Measurements from ENCODE around the gene BACH2.
"Not testable (repeated sequence)": the region's sequence is repeated elsewhere in the genome, so short reads cannot be mapped to it uniquely, and the experiment has no call there.

The BACH2 gene

GRCh38 chr6:90149280-90149679 is 147.4 kb downstream of the BACH2 start:
- no peak for DNase-seq

DNA sequence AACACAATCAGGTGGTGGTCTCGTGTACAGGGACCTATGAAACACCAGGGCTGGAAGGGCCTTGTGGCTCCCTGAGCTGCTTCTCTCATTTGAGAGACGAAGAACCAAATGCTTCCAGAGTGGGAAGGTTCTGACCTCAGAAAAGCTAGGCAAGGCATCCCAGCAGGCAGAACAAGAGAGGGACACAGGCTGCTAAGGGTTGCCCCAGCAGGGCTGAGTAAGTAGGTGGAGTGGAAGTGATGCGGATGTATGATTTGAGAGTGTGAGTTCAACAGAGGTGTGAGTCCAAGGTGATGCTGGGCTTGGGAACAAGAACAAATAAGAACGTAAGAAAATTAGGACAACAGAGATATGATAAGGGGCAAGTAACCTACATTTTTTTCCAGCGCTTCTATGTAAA is 147.8 kb downstream of the BACH2 start:
- no peak for DNase-seq

GRCh38 chr6:90146921-90147649 is 149.6 kb downstream of the BACH2 start:
- DNase-seq = no peak

DNA sequence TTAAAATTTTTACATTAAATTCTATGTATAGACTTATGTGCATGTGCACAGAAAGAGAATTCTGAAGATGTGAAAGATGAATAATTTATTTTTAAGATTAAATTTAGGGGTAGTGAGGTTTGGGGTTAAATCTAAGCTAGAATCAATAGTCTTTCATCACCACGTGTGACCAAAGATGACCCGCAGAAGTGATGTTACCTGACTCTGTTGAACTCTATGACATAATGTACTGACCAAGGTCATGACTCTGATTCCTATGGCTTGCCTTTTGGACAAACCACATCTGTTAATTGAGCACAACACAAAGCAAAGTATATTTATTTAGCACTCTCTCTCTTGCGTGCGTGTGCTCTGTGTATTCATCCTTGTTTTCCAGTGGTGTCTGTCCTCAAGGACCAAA is 150.6 kb downstream of the BACH2 start:
- no peak for DNase-seq

DNA sequence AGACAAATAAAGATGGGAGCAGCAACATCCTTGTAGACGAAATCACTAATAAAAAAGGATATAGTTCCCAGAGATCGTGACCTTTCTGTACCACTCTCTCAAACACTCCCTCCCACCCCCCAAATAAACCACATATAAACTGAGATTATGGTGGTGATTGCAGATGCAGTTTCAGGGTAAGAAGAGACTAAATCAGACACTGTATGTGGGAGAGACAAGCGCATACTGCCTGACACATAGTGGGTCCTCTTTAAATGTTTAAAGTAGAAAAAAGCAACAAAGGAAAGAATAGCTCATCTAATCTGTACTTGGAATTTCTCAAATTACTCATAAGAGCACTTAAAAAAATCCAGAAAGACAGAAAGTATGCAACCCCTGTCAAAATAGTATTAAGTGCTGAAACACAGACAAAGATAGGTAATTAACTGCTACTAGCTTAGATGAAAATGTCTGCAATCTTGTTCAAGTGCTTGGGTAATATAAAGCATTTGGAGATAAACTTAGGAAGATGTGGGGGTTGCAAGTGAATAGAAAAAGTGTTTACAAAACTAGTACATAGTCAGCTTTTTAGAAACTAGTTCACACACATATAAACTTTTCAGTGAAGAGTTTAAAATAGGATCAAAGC is 151.6 kb downstream of the BACH2 start:
- DNase-seq = no peak

GRCh38 chr6:90144396-90144795 is 152.2 kb downstream of the BACH2 start:
- no peak for DNase-seq

DNA sequence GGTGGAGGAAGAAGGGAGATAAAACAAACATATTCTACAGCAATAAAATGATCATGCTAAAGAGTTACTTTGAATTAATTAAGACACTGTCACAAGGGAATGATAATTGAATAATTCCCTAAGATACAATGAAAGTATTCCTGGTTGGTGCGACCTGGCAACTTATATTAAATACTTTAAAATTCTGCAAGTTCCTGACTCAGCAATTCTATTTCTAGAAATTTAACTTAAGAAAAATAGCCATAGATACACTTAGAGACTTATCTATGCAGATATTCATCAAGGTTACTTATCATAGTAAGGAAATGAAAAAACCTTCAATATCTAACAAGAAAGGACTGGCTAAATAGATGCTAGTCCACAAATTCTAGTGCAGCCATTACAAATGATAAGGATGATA is 156.0 kb downstream of the BACH2 start:
- no peak for DNase-seq

- no peak for DNase-seq
Measured at GRCh38 chr6:90139272-90139817, 157.3 kb downstream of the BACH2 start.

DNA sequence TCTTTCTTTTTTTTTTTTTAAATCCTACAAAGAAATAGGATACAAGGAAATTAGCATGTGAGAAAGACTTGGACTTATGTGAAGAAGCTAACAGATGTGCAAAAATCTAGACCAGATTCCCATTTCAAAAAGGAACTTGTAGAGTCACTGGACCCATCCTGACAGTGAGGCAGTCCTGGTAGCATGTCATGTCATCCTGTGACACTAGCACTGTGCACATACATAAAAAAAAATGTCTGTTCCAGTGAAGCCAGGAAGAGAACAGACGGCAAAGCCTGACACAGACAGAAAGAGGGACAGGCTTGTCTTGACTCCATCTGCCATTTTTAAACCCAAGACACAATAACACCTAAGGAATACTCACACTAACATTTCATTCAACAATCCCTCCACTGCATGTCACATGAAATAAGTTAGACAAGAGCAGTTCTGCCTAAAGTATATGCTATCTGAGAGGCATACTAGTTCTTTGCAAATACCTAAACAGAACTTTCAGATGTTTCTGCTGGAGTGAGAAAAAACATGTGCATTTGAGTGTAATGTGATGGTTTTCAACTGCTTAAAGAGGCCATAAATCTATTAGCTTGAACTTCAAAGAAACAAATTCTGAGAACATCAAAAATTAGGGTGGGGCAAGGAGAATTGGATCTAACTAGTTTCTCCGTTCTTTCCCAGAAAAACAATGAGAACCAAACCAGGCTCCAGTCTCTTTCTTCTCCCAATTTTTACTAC is 159.6 kb downstream of the BACH2 start:
- DNase-seq = no peak

DNA sequence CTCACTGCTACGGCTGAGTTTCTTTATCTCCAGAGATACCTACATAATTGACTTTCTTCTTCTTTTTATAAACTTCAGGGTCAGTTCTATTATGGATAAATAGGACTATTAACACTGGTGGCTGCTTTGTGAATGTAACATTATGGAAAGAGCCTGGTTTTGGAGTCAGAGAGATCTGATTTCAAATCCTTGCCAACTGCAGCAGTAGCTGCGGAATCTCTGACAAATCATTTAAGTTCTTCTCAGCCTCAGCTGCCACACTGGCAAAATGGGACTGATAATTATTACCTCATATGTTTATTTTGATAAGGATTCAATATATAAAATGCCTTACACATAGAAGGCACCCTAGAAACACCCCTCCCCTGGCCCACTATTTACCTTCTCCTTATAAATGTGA is 160.5 kb downstream of the BACH2 start:
- no peak for DNase-seq

DNA sequence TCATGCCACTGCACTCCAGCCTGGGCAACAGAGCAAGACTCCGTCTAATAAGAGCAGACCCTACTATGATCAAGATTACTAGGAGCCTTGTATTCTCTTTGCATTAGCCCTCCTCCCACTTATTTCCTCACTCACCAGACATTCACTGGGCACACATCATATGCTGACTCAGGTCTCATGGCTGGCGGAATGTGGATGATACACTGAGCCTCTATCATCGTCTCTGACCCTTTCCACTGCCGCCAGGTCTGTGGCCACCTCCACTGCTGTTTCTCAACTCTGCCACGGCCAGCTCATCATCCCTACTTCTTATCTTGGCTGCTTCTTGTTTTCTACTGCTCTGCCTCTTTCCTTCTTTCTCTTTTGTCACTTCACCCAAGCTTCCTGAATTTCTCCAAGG is 161.0 kb downstream of the BACH2 start:
- no peak for DNase-seq

DNA sequence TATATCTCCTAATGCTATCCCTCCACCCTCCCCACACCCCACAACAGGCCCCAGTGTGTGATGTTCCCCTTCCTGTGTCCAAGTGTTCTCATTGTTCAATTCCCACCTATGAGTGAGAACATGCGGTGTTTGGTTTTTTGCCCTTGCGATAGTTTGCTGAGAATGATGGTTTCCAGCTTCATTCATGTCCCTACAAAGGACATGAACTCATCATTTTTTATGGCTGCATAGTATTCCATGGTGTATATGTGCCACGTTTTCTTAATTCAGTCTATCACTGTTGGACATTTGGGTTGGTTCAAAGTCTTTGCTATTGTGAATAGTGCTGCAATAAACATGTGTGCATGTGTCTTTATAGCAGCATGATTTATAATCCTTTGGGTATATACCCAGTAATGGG is 163.0 kb downstream of the BACH2 start:
- DNase-seq = not testable (repeated sequence)

GRCh38 chr6:90131614-90132423 is 164.8 kb downstream of the BACH2 start:
- DNase-seq = no peak

DNA sequence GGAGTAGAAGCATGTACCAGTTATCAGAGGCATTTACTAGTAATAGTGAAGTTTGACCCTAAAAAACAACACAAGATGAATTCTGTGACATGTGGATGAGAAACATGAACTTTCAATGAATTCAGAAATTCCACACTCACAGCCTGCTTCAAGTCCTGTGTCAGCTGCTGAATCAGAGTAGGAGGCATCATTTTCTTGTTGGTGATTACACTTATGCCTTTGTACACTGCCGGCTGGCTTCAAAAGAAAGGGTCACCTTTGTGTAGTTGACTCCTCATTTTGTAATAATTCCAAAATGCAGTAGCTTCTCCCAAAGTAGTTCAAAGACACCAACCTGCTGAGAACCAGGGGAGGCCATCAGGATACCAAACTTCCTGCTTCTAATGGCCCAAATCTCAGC is 165.5 kb downstream of the BACH2 start:
- no peak for DNase-seq

DNA sequence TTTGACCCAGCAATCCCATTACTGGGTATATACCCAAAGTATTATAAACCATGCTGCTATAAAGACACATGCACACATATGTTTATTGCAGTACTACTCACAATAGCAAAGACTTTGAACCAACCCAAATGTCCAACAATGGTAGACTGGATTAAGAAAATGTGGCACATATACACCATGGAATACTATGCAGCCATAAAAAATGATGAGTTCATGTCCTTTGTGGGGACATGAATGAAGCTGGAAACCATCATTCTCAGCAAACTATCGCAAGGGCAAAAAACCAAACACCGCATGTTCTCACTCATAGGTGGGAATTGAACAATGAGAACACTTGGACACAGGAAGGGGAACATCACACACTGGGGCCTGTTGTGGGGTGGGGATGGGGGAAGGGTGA is 168.0 kb downstream of the BACH2 start:
- not testable (repeated sequence) for DNase-seq

DNA sequence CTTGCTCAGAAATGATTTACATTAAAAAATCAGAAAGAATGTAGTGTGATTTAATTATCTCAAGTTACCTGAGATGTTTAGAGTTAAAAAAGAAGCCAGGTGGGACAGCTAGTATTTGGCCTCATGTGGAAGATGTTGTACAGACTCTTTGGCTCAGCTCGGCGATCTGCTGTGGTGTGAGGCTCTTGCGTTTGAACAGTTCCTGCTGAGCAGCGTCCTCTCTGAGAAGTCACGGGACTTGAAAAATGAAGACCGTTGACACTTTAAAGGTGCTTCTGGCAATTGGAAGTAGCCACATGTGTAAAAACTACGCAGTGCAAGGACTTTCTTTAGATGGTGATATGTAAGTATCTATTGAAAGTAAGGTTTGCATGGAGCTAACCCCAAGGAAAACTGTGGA is 169.0 kb downstream of the BACH2 start:
- no peak for DNase-seq

DNA sequence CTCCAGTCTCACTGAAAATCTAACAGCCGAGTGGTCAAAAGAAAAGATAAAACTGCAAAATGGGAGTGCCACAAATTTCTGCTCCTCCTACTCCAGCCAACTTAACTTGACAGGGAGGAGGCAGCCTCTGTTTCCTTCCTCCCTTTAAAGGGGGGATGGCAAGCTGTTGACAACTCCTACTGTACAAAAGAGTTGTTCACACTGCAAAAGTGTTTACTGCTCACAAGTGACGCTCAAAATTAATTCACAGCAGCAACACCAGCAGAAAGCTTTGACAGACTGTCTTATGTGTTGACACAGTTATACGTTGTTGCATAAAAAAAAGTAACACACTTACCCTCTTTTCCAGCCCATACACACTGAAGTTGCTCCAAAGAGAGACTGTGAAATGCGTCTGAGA is 169.8 kb downstream of the BACH2 start:
- DNase-seq = no peak

DNA sequence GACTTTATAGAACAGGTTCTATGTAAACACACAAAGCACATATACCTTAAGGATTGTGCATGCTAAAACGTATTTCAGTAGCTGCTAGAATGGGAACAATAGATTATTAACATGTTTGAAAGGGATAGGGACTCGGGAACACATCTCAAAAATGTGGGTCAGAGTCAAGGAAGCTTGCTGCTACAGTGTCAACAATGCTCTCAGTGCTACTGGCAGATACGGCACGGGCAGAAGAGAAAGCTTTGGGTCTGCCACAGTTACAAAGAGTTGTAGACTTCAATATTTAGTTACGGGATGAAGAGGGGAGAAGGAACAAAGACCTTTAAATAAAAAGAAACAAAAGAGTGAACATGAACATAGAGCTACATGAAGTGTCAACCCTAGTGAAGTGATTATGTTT is 170.5 kb downstream of the BACH2 start:
- no peak for DNase-seq

DNA sequence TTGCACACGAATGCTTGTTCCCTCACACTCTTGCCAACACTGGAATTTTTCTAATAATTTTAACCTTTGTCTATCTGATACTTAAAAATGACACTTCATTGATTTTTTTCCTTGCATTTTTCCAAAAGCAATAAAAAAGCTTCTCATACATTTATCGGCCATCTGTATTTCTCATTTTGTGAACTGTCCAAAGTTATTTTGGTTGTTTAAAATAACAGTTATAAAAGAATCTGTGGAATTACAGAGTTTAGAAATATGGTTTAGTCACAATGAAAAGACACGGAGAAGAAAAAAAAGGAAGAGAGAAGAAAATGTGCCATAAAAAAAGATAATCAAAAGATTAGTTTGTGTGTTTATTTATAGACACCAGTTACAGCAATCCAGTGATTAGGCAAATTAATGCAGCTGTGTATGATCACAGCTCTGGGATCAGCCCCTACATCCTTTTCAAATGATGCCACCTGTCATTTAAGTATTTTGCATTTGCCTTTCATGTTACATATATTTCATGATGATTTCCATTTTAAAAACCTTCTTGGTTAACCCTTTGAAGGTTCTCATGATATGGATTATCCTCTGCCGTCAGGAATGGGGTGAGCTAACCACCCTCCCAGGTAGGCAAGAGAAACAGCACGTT is 171.7 kb downstream of the BACH2 start:
- no peak for DNase-seq

DNA sequence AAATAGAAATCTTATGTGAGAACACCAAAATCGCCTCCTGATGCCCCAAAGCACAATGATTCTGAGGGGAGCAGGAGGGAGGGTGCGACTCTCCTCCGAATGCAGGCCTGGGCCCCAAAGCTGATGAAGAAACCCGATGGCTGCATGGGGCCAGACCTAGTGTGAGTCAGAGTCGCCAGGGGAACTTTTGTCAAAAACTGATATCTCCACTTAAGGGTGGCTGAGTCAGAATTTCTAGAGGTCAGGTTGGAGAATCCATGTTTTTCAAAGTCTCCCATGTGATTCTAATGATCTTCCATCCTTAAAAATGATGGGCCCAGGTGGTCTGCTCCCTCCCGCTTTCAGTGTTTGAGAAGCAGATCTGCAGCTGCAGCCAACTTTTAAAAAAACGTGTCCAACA is 172.8 kb downstream of the BACH2 start:
- DNase-seq = no peak

DNA sequence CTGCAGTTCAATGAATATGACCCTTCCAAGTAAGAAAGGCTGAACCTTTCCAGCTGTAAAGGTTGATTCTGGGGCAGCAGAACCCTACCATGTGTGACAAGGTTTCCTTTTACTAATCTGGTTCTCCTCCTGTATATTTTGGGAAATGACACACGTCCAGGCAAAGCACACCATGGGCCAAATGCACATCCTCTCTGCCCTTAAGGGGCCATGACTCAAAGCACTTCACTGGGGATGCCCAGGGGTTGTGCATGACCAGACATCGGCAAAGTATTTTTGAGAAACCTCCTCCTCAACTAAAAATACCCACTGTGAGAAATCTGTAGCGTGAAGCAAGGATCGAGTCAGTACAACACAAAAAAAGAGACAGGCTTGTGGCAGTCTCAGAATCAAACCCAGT is 174.7 kb downstream of the BACH2 start:
- DNase-seq = no peak

GRCh38 chr6:90120327-90120726 is 176.3 kb downstream of the BACH2 start:
- no peak for DNase-seq

- no peak for DNase-seq
Measured at GRCh38 chr6:90119618-90120017, 177.0 kb downstream of the BACH2 start.

All from CD4-positive, alpha-beta T cell treated with Interleukin-15 for 1 hour (primary cell).